ENCODE results near the gene OPN1MW.
"Not testable (repeated sequence)": the region's sequence is repeated elsewhere in the genome, so short reads cannot be mapped to it uniquely, and the experiment has no call there.

Gene OPN1MW

GRCh38 chrX:154182296-154182695 is at the start of gene OPN1MW:
OPN1MW (plus strand) TSS chrX:154182596; CDS start chrX:154182678, 82 bp downstream.
- not testable (repeated sequence) for DNase-seq

- DNase-seq = no peak
Observed at GRCh38 chrX:154135458-154136229, 46.8 kb upstream of the OPN1MW start.

GRCh38 chrX:154136627-154137161 is 45.7 kb upstream of the OPN1MW start:
- DNase-seq = no peak

GRCh38 chrX:154138857-154139256 is 43.5 kb upstream of the OPN1MW start:
- DNase-seq = no peak

DNA sequence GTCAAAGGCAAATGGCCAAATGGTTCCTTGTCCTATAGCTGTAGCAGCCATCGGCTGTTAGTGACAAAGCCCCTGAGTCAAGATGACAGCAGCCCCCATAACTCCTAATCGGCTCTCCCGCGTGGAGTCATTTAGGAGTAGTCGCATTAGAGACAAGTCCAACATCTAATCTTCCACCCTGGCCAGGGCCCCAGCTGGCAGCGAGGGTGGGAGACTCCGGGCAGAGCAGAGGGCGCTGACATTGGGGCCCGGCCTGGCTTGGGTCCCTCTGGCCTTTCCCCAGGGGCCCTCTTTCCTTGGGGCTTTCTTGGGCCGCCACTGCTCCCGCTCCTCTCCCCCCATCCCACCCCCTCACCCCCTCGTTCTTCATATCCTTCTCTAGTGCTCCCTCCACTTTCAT is 42.2 kb upstream of the OPN1MW start:
- no peak for DNase-seq

- no peak for DNase-seq
Observed at GRCh38 chrX:154140742-154141141, 41.7 kb upstream of the OPN1MW start.

DNA sequence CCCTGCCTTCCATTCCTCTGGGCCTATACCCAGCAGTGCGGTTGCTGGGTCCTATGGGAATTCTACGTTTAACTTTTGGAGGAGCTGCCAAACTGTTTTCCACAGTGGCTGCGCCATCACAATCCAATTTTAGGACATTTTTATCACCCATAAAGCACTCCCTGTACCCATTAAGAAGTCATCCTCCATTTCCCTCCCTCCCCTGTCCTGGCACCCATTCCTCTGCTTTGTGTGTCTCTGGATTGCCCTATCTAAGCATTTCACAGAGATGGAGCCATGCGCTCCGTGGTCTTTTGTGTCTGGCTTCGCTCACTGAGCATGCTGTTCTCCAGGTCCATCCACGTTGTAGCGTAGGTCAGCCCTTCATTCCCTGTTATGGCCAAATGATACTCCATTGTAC is 40.0 kb upstream of the OPN1MW start:
- DNase-seq = no peak

- DNase-seq = no peak
Observed at GRCh38 chrX:154142950-154143745, 39.2 kb upstream of the OPN1MW start.

GRCh38 chrX:154144010-154144409 is 38.4 kb upstream of the OPN1MW start, which contains the start of gene OPN1LW:
OPN1LW (plus strand) TSS chrX:154144243; CDS start chrX:154144284, 41 bp downstream.
- DNase-seq = not testable (repeated sequence)

DNA sequence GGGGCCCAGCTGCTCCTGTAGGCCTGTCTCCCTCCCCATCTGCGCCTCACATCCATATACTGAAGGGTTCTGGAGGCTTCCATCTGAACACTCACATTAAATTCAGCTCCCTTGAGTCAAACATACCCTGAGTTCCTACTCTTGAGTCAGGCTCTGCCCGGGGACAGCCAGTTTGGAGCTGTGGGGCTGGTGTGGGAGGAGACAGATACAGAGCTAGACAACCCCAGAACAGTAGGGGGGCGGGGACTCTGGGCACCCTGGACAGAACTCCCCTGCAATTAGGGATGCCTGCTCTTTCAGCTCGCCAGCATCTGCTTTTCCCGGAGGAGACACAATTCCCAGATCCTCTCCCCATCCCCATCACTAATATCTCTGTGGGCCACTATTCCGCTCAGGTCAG is 31.4 kb upstream of the OPN1MW start:
- not testable (repeated sequence) for DNase-seq

DNA sequence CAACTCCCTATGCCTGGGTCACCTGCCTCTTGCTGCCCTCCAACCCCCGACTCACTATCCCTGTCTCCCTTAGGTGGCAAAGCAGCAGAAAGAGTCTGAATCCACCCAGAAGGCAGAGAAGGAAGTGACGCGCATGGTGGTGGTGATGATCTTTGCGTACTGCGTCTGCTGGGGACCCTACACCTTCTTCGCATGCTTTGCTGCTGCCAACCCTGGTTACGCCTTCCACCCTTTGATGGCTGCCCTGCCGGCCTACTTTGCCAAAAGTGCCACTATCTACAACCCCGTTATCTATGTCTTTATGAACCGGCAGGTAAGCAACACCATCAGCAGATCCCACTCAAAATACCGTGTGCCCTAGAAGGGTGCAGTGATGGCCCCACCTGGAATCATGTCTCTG is 26.2 kb upstream of the OPN1MW start:
- DNase-seq = not testable (repeated sequence)

GRCh38 chrX:154157207-154157606 is 25.2 kb upstream of the OPN1MW start:
- not testable (repeated sequence) for DNase-seq

DNA sequence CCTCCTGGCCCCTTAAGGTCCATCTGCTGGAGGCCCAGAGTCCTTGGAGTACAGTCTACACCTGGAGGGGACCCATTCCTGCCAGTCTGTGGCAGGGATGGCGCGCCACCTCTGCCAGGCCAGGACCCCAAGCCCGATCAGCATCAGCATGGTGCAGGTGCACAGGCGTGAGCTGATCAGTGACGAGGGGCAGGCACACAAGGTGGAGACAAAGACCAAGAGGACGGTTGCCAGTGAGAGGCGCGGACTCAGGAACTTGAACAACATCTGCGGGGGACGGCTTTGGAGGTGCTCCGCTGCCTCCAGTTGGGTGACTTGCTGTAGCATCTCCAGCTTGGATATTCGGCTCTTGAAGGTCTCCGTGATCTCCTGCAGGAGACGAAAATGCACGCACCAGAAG is 23.1 kb upstream of the OPN1MW start:
- not testable (repeated sequence) for DNase-seq

DNA sequence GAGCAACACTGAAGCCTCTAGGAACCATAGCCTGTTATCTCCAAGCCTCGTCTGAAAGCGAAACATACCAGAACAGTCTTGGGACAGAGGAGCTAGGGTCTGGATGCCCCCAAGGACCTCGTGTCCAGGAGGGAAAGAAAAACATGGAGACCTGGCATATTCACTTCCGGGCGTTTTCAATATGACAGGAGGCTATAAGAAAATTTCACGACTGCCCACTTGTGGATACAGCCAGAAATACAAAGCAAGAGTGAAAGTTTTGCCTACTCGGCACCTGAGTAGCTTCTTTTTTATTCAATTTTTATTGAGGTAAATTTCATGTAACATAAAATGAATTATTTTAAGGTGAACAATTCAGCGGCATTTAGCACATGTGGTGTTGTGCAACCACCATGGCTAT is 17.5 kb upstream of the OPN1MW start:
- DNase-seq = not testable (repeated sequence)

DNA sequence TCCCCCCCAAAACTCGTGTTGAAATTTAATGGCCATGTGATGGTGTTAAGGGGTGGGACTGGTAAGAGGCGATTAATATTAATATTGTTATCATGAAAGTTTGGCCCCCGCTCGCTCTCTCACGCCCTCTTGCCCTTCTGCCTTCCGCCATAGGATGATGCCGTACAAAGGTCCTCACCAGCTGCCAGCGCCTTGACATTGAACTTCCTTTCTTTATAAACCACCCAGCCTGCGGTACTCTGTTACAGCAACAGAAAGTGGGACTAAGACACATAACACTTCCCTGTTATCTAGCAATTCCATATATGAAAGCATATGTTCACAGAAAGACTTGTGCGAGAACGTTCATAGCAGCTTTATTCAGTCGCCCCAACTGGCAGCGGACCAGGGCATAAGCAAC is 14.0 kb upstream of the OPN1MW start:
- not testable (repeated sequence) for DNase-seq

DNA sequence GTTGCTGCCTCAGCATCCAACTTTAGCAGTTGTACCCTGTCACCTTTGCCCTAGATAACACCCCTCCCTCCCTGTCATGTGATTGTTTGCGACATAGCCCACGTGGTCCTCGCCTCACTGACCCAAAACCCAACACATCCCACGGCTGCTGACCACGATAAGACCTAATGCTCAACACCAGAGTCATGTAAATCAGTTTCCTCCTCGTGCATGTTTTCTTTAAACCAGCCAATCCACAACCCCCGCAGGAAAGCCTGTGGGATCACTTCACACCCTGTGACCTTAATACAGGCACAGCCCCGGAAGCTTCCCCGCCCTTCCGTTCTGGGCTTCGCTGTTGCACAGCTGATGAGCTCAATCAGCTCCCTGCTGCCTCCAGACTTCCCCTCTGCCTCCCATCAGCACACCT is 9.9 kb upstream of the OPN1MW start:
- not testable (repeated sequence) for DNase-seq

DNA sequence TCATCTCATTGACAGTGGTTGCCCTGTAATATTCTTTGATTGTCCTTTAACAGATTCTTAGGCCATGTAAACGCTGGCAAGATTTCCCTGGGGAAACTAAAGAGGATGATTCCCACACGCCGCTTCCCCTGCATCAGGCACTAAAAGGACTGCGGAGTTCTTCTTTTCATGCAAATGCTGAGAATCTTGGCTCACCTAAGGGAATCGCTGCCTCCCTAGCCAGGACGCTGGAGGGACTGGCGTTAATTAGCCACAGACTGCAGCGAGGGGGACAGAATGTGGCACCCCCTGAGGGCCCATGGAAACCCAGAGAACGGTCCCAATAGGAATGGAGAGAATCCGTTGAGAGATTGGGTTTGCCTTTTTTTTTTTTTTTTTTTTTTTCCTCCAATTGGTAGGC is 8.0 kb upstream of the OPN1MW start:
- DNase-seq = not testable (repeated sequence)

DNA sequence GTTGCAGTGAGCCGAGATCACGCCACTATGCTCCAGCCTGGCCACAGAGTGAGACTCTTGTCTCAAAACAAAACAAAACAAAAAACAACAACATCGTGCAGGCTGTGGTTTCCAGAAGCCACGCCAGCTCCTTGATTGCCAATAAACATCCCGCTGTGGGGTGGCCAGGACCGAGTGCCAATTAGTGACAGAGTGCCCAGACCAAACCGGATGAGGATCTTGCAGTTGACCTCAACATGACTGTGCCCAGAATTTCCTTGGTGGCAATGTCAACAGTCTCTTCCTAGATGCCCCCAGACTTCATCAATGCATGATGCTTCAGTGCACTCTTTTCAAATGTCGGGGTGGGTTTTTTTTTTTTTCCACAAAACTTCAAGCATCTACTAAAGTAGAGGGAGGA is 1.4 kb downstream of the OPN1MW start:
- not testable (repeated sequence) for DNase-seq

DNA sequence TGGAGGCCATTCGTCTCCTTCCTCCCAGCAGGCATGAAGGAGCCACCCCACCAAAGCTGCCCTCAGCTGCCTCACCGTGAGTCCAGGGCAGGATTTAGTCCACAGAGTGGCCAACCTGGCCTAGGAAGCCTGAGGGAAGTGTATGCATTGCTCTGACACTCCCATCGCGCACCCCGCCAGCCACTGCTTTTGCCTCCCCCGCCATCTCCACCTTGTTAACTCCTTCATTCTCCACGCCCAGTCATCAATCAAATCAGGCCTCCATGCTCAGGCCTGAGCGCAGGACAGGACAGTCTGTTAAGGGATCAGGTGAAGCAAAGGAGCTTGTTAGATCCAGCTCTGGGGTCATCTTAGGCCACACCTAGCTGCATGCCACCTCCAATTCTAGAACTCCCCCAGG is 10.4 kb downstream of the OPN1MW start:
- DNase-seq = not testable (repeated sequence)

DNA sequence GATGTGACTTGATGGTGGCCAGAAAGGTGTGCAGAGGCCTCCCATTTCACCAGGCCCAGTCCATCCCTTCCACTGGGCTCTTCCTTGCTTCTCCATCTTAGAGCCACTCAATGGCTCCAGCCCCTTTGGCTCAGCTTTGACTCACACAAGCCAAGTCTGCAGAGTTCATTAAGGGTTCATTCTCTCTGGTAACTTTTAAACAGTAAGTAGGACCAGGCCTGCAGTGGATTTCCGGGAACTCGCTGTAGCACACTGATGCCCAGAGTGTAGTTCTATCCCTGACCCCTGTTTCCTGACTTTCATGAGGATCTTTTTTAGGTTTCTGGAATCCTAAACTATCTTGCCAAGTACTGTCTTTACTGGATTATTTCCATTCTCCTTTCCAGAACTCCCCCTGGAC is 11.9 kb downstream of the OPN1MW start:
- DNase-seq = not testable (repeated sequence)

GRCh38 chrX:154196466-154196865 is 14.1 kb downstream of the OPN1MW start:
- DNase-seq = not testable (repeated sequence)

DNA sequence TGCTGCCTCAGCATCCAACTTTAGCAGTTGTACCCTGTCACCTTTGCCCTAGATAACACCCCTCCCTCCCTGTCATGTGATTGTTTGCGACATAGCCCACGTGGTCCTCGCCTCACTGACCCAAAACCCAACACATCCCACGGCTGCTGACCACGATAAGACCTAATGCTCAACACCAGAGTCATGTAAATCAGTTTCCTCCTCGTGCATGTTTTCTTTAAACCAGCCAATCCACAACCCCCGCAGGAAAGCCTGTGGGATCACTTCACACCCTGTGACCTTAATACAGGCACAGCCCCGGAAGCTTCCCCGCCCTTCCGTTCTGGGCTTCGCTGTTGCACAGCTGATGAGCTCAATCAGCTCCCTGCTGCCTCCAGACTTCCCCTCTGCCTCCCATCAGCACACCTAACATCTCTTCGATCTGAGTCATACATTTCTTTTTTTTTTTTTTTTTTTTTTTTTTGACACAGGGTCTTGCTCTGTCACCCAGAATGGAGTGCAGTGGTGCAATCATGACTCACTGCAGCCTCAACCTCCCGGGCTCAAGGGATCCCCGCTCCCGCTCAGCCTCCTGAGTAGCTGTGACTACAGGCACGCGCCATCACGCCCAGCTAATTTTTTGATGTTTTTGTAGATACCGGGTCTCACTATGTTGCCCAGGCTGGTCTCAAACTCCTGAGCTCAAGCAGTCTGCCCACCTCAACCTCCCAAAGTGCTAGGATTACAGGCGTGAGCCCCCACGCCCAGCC is 27.4 kb downstream of the OPN1MW start:
- DNase-seq = not testable (repeated sequence)

DNA sequence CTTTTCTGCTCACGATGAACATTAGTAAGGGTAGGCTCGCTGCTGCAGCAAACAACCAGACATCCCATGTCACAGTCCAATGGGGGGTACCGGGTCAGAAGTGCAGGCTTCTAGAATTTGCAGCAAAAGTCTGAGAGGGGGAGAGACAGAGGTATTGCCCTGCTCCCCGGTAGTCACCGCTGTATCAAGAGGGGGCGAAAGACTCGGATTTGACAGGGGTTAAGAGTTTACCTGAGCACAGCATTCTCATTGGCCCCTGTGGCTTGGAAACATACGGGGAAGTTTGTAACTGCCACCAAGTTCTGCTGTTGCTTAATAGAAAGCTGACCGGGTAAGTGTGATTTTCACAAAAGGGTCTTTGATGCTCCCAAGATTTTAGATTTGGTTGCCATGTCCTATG is 28.7 kb downstream of the OPN1MW start:
- DNase-seq = not testable (repeated sequence)
